OCI-LY7 (cell line): ENCODE results near the gene TIMM23. TPM values are rescaled to one million over a fixed set of nuclear protein-coding genes. Genes with fewer than 3 reads are reported as not detected.

Experiments used
- BruUV-seq: library from RNA; stranded (reverse); fragments of 400-500 nt; replicated peaks from 2 replicates; lab custom pipeline; 2021; lab: Mats Ljungman, UMichigan
- CTCF ChIA-PET: fragments of 300-600 bp; sonication (Branson Sonifier 250); formaldehyde crosslinking; loops from one replicate; lab custom pipeline; 2022; ENCODE audit warnings: antibody characterized with exemption; ENCODE audit not compliant: unreplicated experiment; lab: Charles Lee
- POLR2A ChIA-PET: fragments of 300-600 bp; sonication (Branson Sonifier 250); formaldehyde crosslinking; loops from one replicate; lab custom pipeline; 2022; ENCODE audit warnings: antibody characterized with exemption; lab: Charles Lee
- DNase-seq: peaks from one replicate; pipeline ENCODE4 v3.0.0-alpha.2; 2015; ENCODE audit warnings: low spot score
- H2AFZ ChIP-seq: fragments of 200-600 bp; sonication (generic), shearing (Covaris generic); 2 replicates; pipeline ENCODE4 v1.6.1; 2014; ENCODE audit warnings: mild to moderate bottlenecking, antibody characterized with exemption, low read length, moderate library complexity
- H3K27ac ChIP-seq: fragments of 200-600 bp; sonication (generic); 2 replicates; pipeline ENCODE4 v1.5.1; 2014; ENCODE audit warnings: mixed run types, low read depth, mild to moderate bottlenecking, moderate library complexity, low read length, inconsistent platforms; ENCODE audit not compliant: poor library complexity, severe bottlenecking
- H3K36me3 ChIP-seq: fragments of 200-600 bp; sonication (generic); 2 replicates; pipeline ENCODE4 v1.6.1; 2014; ENCODE audit warnings: mild to moderate bottlenecking, antibody characterized with exemption, low read length, moderate library complexity, mixed read lengths; ENCODE audit not compliant: insufficient read depth
- H3K4me1 ChIP-seq: fragments of 200-600 bp; sonication (generic); 2 replicates; pipeline ENCODE4 v1.5.1; 2014; ENCODE audit warnings: mild to moderate bottlenecking, low read length; ENCODE audit not compliant: insufficient read depth, poor library complexity, severe bottlenecking
- H3K4me2 ChIP-seq: fragments of 200-600 bp; sonication (generic); 2 replicates; pipeline ENCODE4 v1.6.1; 2014; ENCODE audit warnings: mild to moderate bottlenecking, low read length
- H3K4me3 ChIP-seq: fragments of 200-600 bp; sonication (generic); 2 replicates; pipeline ENCODE4 v1.5.1; 2014; ENCODE audit warnings: mild to moderate bottlenecking, low read depth, low read length; ENCODE audit not compliant: poor library complexity, severe bottlenecking
- H3K79me2 ChIP-seq: fragments of 200-600 bp; sonication (generic); 2 replicates; pipeline ENCODE4 v1.6.1; 2016; ENCODE audit warnings: low read depth, mild to moderate bottlenecking, low read length, moderate library complexity, mixed read lengths; ENCODE audit not compliant: insufficient read depth
- H3K9me2 ChIP-seq: fragments of 200-600 bp; sonication (generic); 2 replicates; pipeline ENCODE4 v1.6.1; 2016; ENCODE audit warnings: mild to moderate bottlenecking, low read length, mixed read lengths; ENCODE audit not compliant: insufficient read depth
- H3K9me3 ChIP-seq: fragments of 200-600 bp; sonication (generic); 2 replicates; pipeline ENCODE4 v1.6.1; 2014; ENCODE audit warnings: mild to moderate bottlenecking, mixed run types, low read length, mixed read lengths
- H4K20me1 ChIP-seq: fragments of 200-600 bp; sonication (generic); 2 replicates; pipeline ENCODE4 v1.6.1; 2014; ENCODE audit warnings: mild to moderate bottlenecking, antibody characterized with exemption, low read length, moderate library complexity, mixed read lengths; ENCODE audit not compliant: insufficient read depth
- CTCF ChIP-seq: fragments of 200-600 bp; sonication (generic); conservative IDR thresholded peaks from 2 replicates; pipeline ENCODE4 v1.5.1; 2014; ENCODE audit warnings: mild to moderate bottlenecking, antibody characterized with exemption, low read length, moderate library complexity, mixed read lengths
- EZH2phosphoT487 ChIP-seq: fragments of 200-600 bp; sonication (generic); IDR thresholded peaks from 2 replicates; pipeline ENCODE4 v1.6.1; 2018; ENCODE audit warnings: low read depth, borderline replicate concordance, mild to moderate bottlenecking, mixed run types, antibody characterized with exemption, low read length, moderate library complexity, mixed read lengths
- intact Hi-C: fragments of 100-400 bp; cut with micrococcal nuclease; formaldehyde crosslinking; loops from one replicate; pipeline ENCODE4 v1.10.0; 2022; ENCODE audit not compliant: unreplicated experiment
- total RNA-seq, 2 experiments: library from RNA; depleted of rRNA in 1 of 2; stranded (reverse); fragments of >200 nt in 1 of 2; shearing (Covaris generic) in 1 of 2; gene quantifications; 2 replicates each; pipeline ENCODE4 v1.2.3, GENCODE V29; 2014 to 2022

Gene TIMM23
- total RNA-seq, 2 experiments from 2014 or later = 50.5 to 59.1 TPM

- CTCF ChIA-PET = interaction anchor here (0.6 to 1.0 kb wide), 5 partner anchors 12 to 564 kb away, joined by 3 to 4 read pairs (median 3); no protein-coding TSS in a partner anchor
- peaks cover 26% of the 10 kb centered on the region for H3K4me1 ChIP-seq
- peaks cover 42% of the 10 kb centered on the region for H4K20me1 ChIP-seq
- peak overlapping the region; percentile 81 for H3K4me2 ChIP-seq
- TF ChIP-seq CTCF (peak; percentile 90), EZH2phosphoT487 (no peak)
- no TSS peak for BruUV-seq
- POLR2A ChIA-PET = interaction anchor here (0.6 to 1.8 kb wide), 7 partner anchors 9 to 1724 kb away, joined by 3 to 12 read pairs (median 3); no protein-coding TSS in a partner anchor
- DNase-seq = peak; percentile 80
- no peaks in the 10 kb centered on the region for H3K9me2 ChIP-seq
- peaks cover 35% of the 10 kb centered on the region for H3K36me3 ChIP-seq
- peaks cover 64% of the 10 kb centered on the region for H3K79me2 ChIP-seq
- no peaks in the 10 kb centered on the region for H3K9me3 ChIP-seq
- intact Hi-C loops = loop anchor here (2.0 to 5.0 kb wide), 3 partner anchors 56 to 792 kb away; partner anchors contain the start of gene TIMM23
- peak overlapping the region; percentile 44 for H3K27ac ChIP-seq
- H2AFZ ChIP-seq = no peak overlapping the region
- peak overlapping the region; percentile 87 for H3K4me3 ChIP-seq
Measured at GRCh38 chr10:46028584-46029460, 56.5 kb downstream of the TIMM23 start.

GRCh38 chr10:46029461-46030030, 57.3 kb downstream of the TIMM23 start:
- Histone ChIP-seq H3K9me3 (no peaks in the 10 kb centered on the region), H3K4me3 (peak overlapping the region; percentile 87), H2AFZ (peak overlapping the region; percentile 92; the same call in 1 of the 2 replicates), H3K4me2 (peak overlapping the region; percentile 81), H3K4me1 (peaks cover 19% of the 10 kb centered on the region), H3K36me3 (peaks cover 35% of the 10 kb centered on the region), H3K27ac (peak overlapping the region; percentile 44), H3K9me2 (no peaks in the 10 kb centered on the region), H4K20me1 (peaks cover 38% of the 10 kb centered on the region), H3K79me2 (peaks cover 56% of the 10 kb centered on the region)
- no peak for TF ChIP-seq EZH2phosphoT487
- no peak for TF ChIP-seq CTCF
- ChIA-PET POLR2A (interaction anchor here (0.6 to 1.8 kb wide), 6 partner anchors 10 to 1725 kb away, joined by 3 to 12 read pairs (median 4); no protein-coding TSS in a partner anchor), CTCF (interaction anchor here (0.9 kb wide), 1 partner anchor 18 kb away, joined by 3 read pairs; no protein-coding TSS in a partner anchor)
- DNase-seq = peak; percentile 17
- intact Hi-C loops = loop anchor here (2.0 to 5.0 kb wide), 6 partner anchors 57 to 1027 kb away; partner anchors contain the start of genes TIMM23 and ZNF22
- TSS peak; percentile 74 for BruUV-seq
